NCI-H526 treated with DMSO at 0.1 percent for 48 hours (cell line): ENCODE results near the gene FAM174B.

Source experiments
- DNase-seq: peaks from one replicate; lab custom pipeline; 2025; lab: John Stamatoyannopoulos, UW

FAM174B gene

DNA sequence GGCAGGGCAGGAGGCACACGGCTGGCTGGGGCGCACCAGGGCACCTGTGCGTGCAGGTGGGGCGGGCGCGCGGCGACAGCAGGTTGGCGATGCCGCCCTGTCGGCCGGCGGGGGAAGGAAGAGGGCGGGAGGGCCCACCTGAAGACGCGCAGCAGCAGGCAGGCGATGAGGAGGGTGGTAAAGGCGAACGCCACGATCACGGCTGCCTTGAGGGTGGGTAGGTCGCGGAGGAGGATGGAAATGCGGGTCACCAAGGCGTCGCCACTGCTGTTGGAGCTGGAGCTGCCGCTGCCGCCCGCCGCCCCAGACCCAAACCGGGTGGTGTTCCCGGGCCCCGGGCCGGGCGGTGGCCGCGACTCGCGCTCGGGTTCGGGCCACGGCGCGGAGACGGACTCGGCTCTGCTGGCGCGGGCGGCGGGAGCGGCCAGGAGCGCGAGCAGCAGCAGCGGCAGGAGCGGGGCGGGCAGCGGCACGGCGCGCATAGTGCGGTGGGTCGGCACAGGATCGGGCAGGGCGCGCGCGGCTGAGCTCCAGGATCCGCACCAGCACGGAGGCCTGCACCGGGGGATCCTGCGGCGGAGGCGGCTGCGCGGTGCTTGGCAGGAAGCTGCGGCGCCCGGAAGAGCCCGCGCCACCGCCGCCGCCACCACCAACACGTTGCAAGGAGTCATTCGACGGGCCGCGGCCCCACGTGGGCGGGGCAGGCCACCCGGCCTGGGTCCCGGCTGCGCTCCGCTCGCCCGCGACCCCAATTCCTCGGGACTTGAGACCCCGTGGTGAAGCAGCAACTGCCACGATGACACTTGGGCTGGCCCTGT, at the start of gene FAM174B:
TSS of gene FAM174B (minus strand) at position 598 of the 818 bp plus-strand sequence.
- peak; percentile 58 for DNase-seq

DNA sequence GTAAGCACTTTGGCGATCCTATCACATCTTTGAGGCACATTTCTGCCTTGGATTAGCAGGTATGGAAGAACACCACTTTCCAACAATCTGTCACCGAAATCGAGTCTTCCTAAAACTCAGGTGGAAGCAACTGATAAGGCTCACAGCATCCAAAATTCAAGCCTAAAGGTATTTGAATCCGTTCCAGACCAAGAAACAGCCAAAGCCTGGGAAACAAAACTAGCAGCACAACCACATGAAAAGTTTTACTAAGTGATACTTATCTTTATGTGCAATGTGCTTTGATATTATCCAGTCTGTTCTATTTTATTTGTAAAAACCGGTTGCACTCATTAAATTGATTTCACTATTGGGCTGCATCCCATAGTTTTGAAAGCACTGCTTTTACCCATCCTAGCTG, 40.5 kb upstream of the FAM174B start:
- DNase-seq = no peak

DNA sequence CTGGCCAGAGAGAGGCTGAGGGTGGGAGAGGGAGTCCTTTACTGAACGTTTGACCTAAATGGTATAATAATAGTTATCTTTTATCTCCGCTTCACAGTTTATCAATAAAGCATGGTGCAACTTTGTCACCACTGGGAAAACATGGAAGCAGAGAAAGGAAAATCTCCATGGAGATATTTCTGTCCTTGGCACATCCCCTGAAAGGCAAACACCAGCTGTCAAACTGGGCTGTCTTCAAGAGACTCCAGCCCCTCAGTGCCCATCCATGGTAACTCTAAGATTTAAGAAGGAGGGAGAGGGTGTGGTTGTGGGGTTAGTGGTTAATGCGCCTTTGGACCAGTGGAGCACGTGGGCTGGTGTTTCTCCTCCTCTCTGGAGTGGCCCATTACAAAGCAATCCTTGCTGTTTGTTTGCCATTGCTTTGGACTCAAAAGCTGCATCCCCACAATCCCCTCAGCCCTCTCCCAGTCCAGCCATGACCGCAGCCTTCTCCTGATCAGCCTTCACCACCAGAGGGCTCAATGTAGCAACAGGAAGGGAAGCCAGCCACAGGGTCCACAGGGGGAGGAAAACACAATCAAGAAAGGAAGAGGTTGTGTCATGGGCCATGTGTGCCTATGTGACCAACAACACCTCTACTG, 38.2 kb upstream of the FAM174B start:
- DNase-seq = no peak

DNA sequence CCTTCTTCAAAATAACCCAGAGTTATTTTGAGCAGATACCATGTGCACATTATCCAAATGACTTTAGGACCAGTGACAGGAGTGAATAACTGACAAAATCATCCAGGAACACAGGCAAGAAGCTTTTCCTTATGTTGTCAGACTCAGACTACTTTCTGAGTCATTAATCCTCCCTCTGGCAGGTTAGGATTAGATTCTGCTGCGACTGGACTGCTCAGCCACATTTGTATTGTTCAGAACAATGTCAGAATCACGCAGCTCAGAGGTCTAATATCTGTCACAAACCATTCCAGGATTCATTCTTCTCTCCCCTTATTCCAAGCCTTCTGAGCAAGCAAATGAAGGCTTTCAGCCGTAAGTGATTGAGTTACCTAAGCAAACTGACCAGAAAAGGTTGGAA, 34.8 kb upstream of the FAM174B start:
- no peak for DNase-seq

DNA sequence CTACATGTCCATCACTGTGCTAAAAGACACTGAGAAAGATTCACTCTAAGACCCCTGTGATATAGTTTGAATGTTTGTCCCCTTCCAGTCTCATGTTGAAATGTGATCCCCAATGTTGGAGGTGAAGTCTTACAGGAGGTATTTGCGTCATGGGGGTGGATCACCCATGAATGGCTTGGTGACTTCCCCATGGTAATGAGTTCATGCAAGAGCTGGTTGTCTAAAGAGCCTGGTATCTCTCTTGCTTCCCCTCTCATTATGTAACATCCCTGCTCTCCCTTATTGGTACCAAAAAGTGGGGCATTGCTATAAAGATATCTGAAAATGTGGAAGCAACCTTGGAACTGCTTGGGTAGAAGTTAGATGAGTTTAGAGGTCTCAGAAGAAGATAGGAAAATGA, 32.2 kb upstream of the FAM174B start:
- DNase-seq = no peak

DNA sequence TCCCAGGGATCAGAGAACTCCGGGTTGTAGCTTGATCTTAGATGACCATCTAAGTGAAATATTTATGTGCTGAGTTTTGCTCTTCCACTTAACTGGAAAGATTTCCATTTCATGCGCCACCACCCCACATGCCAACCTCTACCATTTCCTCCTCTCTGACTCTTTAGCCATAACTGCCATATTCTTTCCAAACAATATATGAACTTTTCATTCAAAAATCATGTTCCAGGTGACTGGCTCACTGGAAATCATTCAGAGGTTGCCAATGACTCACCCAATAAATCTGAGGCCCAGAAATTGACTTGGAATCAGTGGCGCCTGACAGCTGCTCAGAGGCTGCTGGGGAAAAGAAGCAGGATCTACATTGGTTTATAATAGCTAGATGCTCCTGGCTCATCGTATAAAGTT, 31.6 kb upstream of the FAM174B start:
- DNase-seq = no peak

DNA sequence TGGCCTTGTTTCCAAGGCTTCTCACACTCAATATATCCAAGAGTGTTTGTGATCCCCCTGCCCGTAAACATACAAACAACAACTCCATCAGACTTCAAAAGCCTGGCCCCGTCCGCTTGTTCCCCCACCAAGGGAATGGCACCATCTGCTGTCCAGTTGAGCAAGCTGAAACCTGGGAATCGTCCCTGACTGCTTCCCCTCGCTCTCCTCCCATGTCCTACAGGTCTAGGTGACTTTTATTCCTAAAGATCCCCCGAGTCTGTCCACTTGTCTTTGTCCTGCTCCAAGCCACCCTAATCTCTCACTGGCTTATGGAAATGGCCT, 27.9 kb upstream of the FAM174B start:
- DNase-seq = no peak

DNA sequence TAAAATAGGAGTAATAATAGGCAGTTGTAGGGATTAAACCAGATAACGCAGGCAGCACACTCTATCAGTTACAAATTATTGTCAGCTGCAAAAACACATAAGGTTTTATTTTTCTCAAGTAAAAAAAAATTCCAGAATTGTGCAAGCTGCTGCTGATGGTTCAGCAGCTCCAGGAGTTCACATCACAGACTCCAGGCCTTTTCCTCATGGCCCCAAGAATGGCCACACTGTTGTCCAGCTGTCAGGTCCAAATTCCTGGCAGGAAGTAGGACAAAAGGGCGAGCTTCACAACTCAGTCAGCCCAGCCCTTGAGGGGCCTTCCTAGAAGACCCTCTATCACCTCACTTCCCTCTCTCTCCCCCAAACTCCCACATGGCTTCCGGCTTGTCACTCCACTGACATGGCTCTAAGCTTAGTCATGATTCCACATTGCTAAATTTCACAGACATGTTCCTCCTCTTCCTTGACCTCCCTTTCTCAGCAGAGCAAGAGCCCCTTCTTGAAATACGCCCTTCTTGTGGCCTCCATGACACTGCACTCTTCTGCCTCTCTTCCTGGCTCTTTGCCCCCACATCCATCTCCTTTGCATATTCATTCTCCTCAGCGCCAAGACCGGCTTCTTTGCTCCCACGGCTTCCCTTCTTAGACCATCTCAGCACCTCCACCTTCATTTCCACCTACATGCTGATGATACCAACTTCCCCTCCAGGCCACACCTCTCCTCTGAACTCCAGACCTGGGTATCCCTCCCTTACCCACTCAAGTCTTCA, 27.4 kb upstream of the FAM174B start:
- no peak for DNase-seq

DNA sequence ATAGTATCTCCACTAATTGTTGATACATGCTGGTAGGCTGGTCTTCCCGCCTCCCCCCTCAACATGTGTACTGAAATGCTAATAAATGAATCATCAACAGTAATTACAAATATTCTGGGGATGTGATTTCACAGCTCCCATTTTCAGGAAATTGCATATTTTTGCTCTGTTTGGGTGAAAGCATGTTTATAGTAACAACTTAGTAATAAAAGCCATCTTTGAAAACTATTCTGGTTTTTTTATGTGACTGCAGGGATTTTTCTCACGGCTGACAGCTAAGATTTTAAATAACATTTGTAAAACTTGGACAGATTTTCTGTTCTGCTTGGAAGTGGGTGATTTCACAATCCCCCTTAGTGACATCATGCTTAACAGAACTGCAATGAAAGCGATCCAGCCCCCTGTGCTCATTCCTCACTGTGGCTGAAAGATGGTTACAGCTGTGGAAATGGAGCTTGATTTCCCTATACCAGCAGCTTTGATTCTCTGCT, 25.6 kb upstream of the FAM174B start:
- DNase-seq = no peak

DNA sequence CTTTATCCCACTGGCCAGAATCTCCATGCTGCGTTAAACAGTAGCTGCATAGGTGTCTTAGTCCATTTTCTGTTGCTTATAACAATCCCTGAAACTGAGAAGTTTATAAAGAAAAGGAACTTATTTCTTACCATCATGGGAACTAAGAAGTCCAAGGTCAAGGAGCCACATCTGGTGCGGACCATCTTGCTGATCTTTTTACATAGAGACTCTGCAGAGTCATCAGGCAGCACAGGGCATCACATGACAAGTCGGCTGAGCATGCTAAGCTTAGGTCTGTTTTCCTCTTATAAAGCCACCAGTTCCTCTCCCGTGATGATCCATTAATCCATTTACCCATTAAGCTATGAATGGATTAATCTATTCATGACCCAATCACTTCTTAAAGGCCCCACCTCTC, 22.4 kb upstream of the FAM174B start:
- no peak for DNase-seq

DNA sequence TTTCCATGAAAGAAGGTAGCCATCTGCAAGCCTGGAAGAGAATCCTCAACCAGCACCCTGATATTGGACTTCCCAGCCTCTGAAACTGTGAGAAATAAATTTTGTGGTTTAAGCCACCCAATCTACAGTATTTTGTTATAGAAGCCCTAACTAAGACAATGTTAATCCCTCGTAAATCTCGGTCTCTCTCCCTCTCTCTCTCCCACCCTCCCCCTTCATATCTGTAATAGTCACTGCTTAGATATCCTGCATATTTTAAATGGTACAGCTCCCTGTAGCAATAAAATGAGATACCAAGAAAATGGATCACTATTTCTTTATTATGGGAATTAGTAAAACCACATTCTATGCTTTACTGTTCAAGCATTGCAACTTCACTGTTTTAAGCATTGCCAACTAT, 21.0 kb upstream of the FAM174B start:
- DNase-seq = no peak

DNA sequence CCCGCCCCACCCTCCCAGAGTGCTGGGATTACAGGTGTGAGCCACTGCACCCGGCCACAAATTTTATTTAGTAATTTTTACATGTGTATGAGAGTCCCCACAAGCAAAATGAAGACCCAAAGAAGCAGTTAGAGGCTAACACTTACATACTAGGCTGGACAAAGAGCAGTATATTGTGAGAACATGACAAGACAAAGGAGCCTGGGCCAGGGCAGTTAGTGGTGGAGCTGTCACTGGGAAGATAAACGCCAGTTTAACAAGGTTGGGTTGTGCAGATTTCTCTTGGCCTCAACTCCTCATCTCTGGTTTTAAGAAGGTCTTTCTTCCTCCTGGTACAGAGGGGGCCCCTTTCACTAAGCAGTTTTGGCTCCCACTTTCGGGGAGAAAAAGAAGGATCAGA, 19.9 kb upstream of the FAM174B start:
- no peak for DNase-seq

DNA sequence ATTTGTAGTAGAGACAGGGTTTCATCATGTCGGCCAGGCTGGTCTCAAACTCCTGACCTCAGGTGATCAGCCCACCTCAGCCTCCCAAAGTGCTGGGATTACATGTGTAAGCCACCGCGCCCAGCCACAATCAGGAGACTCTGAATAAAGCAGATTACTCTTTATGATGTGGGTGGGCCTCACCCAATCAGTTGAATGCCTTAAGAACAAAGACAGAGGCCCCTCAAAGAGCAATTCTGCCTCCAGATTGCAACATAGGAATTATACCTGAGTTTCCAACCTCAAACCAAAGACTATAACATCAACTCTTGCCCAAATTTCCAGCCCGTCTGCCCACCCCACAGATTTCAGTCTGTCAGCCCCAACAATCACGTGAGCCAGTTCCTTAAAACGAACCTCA, 18.8 kb upstream of the FAM174B start:
- DNase-seq = no peak

DNA sequence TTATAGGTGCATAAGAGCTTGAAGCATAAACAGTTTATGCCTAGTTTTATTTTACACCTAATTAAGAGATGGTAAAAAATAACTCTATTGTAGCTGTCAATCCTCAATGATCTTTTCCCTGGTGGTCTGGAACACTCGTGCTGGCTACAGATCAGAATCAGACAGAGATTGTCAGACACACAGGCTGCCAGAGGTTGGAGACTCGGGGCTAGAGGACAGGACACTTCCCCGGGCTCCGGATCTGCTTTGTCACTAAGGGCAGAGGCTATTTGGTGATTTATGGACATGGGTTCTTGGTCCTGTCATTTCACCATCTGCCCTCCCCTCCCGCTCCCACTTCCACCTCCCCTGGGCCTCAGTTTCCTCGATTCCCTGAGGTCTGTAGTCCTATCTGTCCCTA, 16.5 kb upstream of the FAM174B start:
- DNase-seq = no peak

DNA sequence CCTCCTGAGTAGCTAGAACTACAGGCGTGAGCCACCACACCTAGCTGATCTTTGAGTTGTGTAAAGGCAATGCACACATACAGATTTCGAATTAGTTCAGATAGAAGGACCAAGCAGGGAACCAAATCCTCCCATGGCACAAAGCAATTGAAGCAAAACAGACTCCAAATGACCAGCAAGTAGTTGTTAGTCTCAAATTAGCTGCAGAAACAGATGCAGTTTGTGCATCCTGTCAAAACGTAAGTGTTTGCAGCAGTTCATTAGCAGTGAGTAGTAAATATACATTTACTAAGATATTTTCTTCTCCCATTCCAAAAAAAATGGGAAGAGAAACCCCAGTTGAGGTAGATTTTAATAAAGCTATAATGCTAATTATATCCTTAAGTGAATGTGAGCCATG, 15.8 kb upstream of the FAM174B start:
- DNase-seq = no peak

DNA sequence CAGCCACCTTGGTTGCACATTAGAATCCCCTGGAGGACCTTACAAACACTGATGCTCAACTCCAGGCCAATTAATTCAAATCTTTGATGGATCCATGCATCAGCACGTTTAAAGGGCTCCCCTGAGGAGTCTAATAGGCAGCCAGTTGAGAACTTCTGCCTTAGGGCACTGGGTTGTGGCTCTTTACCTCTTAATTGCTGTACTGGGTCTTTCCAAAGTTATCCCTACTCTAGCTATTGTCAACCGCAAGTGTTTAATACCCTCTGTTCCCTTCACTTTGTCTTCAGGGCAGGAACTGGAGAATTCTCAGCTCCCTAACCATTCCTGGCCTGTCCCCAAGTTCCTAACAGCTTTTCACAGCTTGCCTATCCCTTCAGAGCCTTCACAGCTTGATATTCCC, 15.0 kb upstream of the FAM174B start:
- DNase-seq = peak; percentile 30

DNA sequence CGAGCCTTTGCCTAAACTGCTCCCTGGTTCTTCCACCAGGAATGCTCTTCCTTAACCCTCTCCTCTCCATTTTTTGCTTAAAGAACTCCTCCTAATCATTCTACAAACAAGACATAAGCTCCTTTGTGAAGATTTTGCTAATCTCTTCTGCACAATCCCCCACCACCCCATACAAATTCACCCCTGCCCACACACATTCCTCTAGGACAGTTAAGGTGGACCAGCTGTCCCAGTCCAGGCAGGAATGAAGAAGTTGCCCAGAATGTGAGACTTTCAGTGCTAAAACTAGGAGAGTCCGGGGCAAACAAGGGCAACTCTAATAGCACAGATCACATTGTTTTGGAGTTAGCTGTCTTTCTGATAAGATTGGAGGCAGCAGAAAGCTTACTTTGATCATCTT, 13.9 kb upstream of the FAM174B start:
- DNase-seq = no peak

DNA sequence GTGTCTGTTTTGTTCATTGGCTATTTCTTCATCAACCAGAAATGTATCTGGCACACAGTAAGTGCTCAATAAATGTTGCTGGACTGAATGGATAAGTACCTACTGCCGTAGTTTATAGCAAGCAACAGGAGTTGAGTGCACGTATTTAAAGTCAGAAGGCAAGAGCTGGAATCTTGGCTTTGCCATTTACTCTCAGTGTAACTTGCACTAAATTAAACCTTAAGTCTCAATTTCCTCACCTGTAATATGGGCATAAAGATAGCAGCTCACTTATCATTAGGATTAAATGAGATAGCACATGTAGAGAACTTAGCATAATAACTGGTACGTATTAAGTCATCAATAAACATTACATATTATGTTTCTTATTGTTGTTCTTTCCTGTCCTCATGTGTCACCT, 13.0 kb upstream of the FAM174B start:
- no peak for DNase-seq

DNA sequence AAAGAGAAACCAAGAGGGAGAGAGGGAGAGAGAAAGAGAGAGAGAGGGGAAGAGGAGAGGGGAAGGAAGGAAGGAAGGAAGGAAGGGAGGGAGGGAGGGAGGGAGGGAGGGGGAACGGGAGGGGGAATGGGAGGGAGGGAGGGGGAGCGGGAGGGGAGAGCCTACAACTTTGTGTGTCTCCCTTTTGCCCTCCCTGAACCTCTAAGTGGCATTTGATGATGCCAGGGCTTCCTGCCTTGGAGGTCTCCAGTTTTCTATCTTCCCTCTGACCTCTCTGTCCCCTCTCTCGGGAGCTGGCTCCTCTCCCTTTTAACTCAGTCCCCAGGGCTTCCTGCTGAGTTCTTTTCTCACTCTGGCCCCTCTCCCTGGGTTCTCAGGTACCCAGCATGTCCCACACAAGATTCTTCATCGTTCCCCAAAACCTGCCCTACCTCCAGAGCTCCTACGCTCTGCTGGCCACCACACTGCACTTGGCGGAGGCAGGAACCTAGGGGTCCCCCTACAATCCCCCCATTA, 12.5 kb upstream of the FAM174B start:
- no peak for DNase-seq

DNA sequence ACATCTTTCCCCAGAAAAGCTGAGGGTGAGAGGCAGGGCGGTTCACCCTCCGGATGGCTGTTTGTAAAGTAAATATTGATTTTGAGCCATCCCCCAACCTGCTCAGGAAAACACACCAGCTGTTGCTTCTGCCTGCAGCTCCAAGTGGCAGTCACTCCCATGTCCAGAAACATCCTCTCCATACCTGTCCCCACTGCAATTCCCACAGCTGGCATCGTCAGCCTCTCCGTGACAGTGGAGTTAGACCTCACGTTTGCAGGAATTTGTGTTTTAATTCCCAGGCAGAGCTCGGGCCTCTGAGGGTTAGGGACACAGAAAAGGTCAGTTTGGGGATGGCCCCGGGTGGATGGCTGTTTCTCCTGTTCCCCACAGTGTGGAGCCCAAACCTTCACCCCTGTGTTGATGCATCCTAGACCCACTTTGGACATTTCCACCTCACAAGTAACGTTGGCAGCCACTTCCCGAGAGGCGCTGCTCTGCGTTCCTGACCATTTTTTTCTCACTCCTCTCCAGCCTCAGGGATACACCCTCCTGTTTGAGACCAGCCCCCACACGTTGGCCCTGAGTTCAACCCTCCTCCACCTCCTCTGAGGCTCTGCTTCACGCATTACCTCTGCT, 11.8 kb upstream of the FAM174B start:
- peak; percentile 80 for DNase-seq

DNA sequence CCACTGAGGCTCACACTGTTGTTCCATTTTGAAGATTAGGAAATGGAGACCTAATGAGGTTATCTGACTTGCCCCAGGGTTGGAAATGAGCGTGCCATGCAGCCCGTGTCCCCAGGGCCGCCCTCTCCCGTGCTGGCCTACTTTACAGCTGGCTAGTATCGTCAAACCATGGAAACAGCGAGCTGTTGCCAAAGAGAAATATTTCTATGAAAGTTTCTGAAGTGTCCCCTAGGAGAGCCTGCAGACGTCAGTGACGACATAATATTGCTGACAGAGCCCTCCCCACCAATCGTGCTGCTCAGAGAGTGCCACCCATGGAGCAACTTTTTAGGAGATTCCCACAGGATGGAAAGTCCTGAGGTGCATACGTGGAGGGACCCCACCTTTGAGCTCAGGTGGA, 11.2 kb upstream of the FAM174B start:
- DNase-seq = peak; percentile 65

DNA sequence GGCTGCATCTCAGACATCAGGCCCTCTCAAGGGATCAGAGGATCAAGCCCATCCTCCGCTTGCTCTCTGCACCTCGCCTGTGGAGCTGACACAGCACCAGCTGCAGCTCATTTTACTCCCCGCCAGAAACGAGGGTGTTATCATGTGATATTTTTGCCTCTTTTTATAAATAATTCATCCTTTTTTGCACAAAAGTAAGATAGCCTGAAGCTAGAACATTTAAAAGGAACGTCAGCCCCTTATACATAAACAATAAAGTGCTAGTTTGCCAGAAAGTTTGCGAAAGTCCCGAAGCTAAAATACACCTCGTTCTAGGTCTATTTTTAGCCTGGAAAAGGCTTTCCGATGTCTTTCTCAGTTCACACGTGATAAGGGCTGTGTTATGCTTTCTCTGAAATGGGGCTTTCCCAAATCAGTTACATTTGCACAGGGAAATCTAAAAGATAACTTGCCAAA, 9.6 kb upstream of the FAM174B start:
- no peak for DNase-seq
